ENCODE results near the gene GMEB2. TPM values are rescaled to one million over a fixed set of nuclear protein-coding genes. Genes with fewer than 3 reads are reported as not detected.

GMEB2 gene
- total RNA-seq, 1 donor from 2014 or later = 8.0 TPM

- Histone ChIP-seq H3K27ac (no peak overlapping the region), H4K20me1 (ENCODE audit: low read depth) (no peaks in the 10 kb centered on the region), H3K79me2 (ENCODE audit: low read depth) (no peaks in the 10 kb centered on the region), H3K9ac (no peak overlapping the region), H3K36me3 (no peaks in the 10 kb centered on the region), H3K9me3 (ENCODE audit: low read depth) (no peaks in the 10 kb centered on the region), H3K27me3 (no peaks in the 10 kb centered on the region), H3F3A (ENCODE audit: low read depth) (no peaks in the 10 kb centered on the region), H2AFZ (replicated peaks) (no peak overlapping the region), H3K4me2 (no peak overlapping the region), H3K4me1 (no peaks in the 10 kb centered on the region), H3K4me3 (no peak overlapping the region)
- Mint-ChIP-seq H3K4me1 (no peaks in the 10 kb centered on the region), H3K4me3 (no peak overlapping the region), H3K27me3 (ENCODE audit: insufficient read depth, low read depth) (peaks cover 3% of the 10 kb centered on the region), H3K36me3 (no peaks in the 10 kb centered on the region), H3K9me3 (no peaks in the 10 kb centered on the region), H3K27ac (no peak overlapping the region)
- DNase-seq (ENCODE audit: low spot score) = no peak
- TF ChIP-seq, protein P1, sequence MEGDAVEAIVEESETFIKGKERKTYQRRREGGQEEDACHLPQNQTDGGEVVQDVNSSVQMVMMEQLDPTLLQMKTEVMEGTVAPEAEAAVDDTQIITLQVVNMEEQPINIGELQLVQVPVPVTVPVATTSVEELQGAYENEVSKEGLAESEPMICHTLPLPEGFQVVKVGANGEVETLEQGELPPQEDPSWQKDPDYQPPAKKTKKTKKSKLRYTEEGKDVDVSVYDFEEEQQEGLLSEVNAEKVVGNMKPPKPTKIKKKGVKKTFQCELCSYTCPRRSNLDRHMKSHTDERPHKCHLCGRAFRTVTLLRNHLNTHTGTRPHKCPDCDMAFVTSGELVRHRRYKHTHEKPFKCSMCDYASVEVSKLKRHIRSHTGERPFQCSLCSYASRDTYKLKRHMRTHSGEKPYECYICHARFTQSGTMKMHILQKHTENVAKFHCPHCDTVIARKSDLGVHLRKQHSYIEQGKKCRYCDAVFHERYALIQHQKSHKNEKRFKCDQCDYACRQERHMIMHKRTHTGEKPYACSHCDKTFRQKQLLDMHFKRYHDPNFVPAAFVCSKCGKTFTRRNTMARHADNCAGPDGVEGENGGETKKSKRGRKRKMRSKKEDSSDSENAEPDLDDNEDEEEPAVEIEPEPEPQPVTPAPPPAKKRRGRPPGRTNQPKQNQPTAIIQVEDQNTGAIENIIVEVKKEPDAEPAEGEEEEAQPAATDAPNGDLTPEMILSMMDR (IDR thresholded peaks at IDR 0.05) = no peak
- TF ChIP-seq EZH2phosphoT487 (IDR thresholded peaks at IDR 0.05) (no peak), EZH2 (IDR thresholded peaks at IDR 0.05) (no peak)
Observed at GRCh38 chr20:63567386-63568169, 59.3 kb downstream of the GMEB2 start.

GRCh38 chr20:63567136-63567385 is 59.8 kb downstream of the GMEB2 start:
- Histone ChIP-seq H3K9ac (no peak overlapping the region), H3K9me3 (ENCODE audit: low read depth) (no peaks in the 10 kb centered on the region), H2AFZ (replicated peaks) (no peak overlapping the region), H4K20me1 (ENCODE audit: low read depth) (no peaks in the 10 kb centered on the region), H3K27me3 (no peaks in the 10 kb centered on the region), H3K4me3 (no peak overlapping the region), H3K4me1 (no peaks in the 10 kb centered on the region), H3K27ac (no peak overlapping the region), H3K4me2 (no peak overlapping the region), H3F3A (ENCODE audit: low read depth) (no peaks in the 10 kb centered on the region), H3K36me3 (no peaks in the 10 kb centered on the region), H3K79me2 (ENCODE audit: low read depth) (no peaks in the 10 kb centered on the region)
- no peaks in the 10 kb centered on the region for H3K4me1 Mint-ChIP-seq
- H3K4me3 Mint-ChIP-seq = no peak overlapping the region
- no peak overlapping the region for H3K27ac Mint-ChIP-seq
- no peaks in the 10 kb centered on the region for H3K36me3 Mint-ChIP-seq
- TF ChIP-seq EZH2 (IDR thresholded peaks at IDR 0.05) (no peak), EZH2phosphoT487 (IDR thresholded peaks at IDR 0.05) (no peak)
- TF ChIP-seq, protein P1 (IDR thresholded peaks at IDR 0.05) = no peak
- peaks cover 3% of the 10 kb centered on the region for H3K27me3 Mint-ChIP-seq (ENCODE audit: insufficient read depth, low read depth)
- DNase-seq (ENCODE audit: low spot score) = no peak
- no peaks in the 10 kb centered on the region for H3K9me3 Mint-ChIP-seq

- no peaks in the 10 kb centered on the region for H3K9me3 ChIP-seq (ENCODE audit: low read depth)
- H3K9ac ChIP-seq = no peak overlapping the region
- no peaks in the 10 kb centered on the region for H3K36me3 ChIP-seq
- no peaks in the 10 kb centered on the region for H3K27me3 ChIP-seq
- H3K4me3 ChIP-seq = no peak overlapping the region
- H3K4me1 Mint-ChIP-seq = no peaks in the 10 kb centered on the region
- H3K4me3 Mint-ChIP-seq = no peak overlapping the region
- peaks cover 3% of the 10 kb centered on the region for H3K27me3 Mint-ChIP-seq (ENCODE audit: insufficient read depth, low read depth)
- H2AFZ ChIP-seq (replicated peaks) = no peak overlapping the region
- H3K36me3 Mint-ChIP-seq = no peaks in the 10 kb centered on the region
- H3K27ac ChIP-seq = no peak overlapping the region
- no peaks in the 10 kb centered on the region for H3K4me1 ChIP-seq
- DNase-seq (ENCODE audit: low spot score) = no peak
- no peaks in the 10 kb centered on the region for H3K9me3 Mint-ChIP-seq
- no peaks in the 10 kb centered on the region for H3F3A ChIP-seq (ENCODE audit: low read depth)
- H4K20me1 ChIP-seq (ENCODE audit: low read depth) = no peaks in the 10 kb centered on the region
- H3K27ac Mint-ChIP-seq = no peak overlapping the region
- no peak overlapping the region for H3K4me2 ChIP-seq
- no peaks in the 10 kb centered on the region for H3K79me2 ChIP-seq (ENCODE audit: low read depth)
- TF ChIP-seq EZH2phosphoT487 (IDR thresholded peaks at IDR 0.05) (no peak), EZH2 (IDR thresholded peaks at IDR 0.05) (no peak)
- TF ChIP-seq, protein P1 (IDR thresholded peaks at IDR 0.05) = no peak
Observed at GRCh38 chr20:63566395-63567135, 60.3 kb downstream of the GMEB2 start.
